GM21381 (cell line): ENCODE results near the gene KLHL12.
"Not testable (repeated sequence)": the region's sequence is repeated elsewhere in the genome, so short reads cannot be mapped to it uniquely, and the experiment has no call there.

Experiments
- ATAC-seq: cut with Tn5 transposase; IDR thresholded peaks from one replicate; pipeline ENCODE4 v1.9.1; 2021; ENCODE audit warnings: mild to moderate bottlenecking, moderate library complexity; ENCODE audit not compliant: unreplicated experiment

Gene KLHL12

DNA sequence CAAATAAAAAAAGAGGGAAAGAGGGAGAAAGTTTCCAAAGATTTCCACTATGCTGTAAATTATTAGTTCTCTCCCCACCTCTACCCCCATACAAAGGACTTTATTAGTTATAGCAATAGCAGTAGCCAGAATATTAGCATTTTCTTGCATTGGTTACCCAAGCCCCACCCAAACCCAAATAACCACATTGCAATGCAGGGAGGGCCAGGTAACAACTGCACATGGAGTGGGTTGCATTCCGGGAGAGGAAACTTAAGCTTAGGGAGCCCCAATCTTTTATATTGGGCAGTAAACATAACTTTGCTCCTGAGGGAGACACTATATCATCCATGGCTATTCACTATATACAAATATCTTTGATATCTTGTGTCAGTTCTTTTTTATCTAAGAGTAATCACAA is 25.1 kb upstream of the KLHL12 start:
- ATAC-seq = no peak

GRCh38 chr1:202951437-202951836 is 24.4 kb upstream of the KLHL12 start:
- ATAC-seq = no peak

DNA sequence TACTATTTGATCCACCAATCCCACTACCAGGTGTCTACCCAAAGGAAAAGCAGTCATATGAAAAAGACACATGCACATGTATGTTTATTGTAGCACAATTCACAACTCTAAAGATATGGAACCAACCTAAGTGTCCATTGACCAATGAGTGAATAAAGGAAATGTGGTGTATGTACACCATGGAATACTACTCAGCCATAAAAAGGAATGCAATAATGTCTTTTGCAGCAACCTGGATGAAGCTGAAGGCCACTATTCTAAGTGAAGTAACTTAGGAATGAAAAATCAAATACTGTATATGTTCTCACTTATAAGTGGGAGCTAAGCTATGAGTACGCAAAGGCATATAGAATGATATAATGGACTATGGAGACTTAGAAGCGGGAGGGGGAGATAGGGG is 18.4 kb upstream of the KLHL12 start:
- ATAC-seq = no peak

GRCh38 chr1:202944438-202944921 is 17.4 kb upstream of the KLHL12 start:
- ATAC-seq = no peak

DNA sequence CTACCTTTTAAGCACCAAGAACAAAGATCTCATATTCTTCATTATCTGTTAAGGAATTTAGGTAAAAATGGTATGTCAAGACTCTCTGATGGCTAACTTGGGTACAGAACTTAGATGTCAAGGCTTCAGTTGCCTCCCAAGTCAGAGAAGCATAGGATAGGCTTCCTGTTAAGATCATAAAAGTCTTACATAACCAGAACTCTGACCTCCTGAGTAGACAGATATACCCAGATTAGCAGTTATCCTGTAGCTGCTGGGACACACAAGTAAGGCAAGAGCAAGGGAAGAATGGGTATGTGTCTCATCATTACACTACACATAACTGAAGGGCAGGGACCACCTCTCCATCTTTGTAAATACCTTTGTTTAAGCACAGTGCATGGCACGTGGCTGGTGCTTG is 15.4 kb upstream of the KLHL12 start:
- no peak for ATAC-seq

DNA sequence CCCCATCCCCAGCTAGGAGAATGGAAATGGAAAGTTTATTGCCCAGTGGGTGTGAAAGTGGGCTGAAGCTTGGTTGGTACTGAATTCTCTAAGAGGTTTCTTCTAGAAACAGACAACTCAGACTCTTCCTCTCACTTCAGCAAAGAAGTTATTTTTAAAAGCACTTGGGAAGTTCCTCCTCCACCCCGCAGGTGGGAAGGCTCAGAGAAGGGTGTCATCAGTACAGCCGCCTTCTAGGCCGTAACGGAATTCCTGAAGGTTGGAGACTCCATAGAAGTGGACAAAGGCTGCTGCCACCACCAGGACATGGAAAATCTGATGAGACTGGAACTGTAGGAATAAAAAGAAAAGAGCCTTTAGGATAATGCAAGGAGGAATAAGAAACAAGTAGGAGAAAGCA is 14.3 kb upstream of the KLHL12 start:
- ATAC-seq = no peak

DNA sequence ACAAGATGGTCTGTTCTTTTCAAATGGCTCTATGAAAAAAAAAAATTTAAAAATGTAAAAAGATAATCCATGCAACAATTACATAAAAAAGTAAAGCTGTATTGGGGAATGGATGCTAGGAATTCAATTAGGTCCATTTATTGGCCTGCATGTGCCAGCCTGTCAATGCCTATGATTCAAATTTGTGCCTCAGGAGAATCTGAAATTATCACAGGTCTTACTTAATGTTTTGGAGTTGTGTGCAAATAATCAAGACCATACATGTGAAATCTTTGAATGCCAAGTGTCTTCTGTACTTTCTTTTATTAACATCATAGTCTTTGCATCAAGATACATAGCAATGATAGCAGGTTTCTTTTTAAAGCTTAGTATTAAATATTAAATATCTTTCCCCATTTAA is 13.5 kb upstream of the KLHL12 start:
- no peak for ATAC-seq

DNA sequence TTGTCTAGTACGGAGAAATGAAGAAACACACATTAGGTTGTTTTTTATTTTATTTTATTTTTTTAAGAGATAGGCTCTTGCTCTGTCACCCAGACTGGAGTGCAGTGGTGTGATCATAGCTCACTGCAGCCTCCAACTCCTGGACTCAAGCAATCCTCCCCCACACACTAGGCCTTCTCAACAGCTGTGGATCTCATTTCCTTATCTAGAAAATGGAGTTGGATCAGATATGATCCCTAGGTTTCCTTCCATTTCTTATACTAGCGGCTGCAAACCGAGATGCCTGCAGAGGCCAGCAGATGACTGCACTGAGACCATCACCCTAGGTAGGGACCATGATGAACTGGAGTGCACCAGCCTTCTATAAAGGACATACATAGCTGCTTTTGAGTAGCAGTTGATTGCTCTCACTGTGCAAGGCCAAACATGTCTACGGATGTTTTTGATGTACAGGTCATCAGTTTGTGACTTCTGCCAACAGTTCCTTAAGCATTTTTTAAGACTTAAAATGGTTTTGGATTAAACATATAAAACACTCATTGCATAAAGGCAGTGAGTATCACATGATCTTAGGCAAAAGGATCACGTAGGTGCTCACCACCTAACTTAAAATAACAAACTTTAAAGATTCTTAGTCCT is 11.4 kb upstream of the KLHL12 start:
- ATAC-seq = no peak

DNA sequence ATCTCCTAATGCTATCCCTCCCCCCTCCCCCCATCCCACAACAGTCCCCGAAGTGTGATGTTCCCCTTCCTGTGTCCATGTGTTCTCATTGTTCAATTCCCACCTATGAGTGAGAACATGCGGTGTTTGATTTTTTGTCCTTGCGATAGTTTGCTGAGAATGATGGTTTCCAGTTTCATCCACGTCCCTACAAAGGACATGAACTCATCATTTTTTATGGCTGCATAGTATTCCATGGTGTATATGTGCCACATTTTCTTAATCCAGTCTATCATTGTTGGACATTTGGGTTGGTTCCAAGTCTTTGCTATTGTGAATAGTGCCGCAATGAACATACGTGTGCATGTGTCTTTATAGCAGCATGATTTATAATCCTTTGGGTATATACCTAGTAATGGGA is 9.4 kb upstream of the KLHL12 start:
- ATAC-seq = not testable (repeated sequence)

DNA sequence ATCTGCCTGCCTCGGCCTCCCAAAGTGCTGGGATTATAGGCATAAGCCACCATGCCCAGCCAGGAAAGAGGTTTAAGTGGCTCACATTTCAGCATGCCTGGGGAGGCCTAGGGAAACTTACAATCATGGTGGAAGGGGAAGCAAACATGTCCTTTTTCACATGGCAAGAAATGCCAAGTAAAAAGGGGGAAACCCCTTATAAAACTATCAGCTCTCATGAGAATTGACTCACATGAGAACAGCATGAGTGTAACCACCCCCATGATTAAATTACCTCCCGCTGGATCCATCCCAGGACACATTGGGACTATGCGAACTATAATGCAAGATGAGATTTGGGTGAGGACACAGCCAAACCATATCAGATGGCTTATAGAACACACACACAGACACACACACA is 8.8 kb upstream of the KLHL12 start:
- ATAC-seq = no peak

- ATAC-seq = no peak
Measured at GRCh38 chr1:202934755-202935154, 7.7 kb upstream of the KLHL12 start.

DNA sequence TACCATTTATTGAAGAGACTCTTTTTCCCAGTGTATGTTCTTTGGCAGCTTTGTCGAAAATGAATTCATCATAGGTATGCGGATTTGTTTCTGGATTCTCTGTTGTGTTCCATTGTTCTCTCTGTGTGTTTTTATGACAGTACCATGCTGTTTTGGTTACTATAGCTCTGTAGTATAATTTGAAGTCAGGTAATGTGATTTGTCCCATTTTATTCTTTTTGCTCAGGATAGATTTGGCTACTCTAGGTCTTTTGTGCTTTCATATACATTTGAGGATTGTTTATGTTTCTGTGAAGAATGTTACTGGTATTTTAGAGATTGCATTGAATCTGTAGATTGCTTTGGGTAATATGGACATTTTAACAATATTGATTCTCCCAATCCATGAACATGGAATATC is 5.4 kb upstream of the KLHL12 start:
- no peak for ATAC-seq

DNA sequence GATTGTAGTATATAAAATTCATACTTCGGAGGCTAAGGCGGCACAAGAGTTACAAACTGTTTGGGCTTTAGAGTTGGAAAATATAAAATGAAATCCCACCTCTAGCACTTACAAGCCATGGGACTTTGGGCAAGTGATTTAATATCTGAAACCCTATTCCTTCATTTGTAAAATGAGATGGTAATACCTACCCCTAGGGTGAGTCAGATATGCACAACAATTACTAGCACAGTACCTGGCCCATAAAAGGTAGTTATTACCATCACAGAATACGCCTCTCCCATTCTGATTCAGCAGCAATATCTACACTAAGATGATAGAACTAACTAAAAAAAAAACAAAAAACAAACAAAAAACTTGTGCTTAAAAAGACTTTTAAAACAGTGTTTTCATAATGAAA is 3.5 kb downstream of the KLHL12 start:
- ATAC-seq = no peak

GRCh38 chr1:202919615-202920014 is 7.4 kb downstream of the KLHL12 start:
- ATAC-seq = no peak

DNA sequence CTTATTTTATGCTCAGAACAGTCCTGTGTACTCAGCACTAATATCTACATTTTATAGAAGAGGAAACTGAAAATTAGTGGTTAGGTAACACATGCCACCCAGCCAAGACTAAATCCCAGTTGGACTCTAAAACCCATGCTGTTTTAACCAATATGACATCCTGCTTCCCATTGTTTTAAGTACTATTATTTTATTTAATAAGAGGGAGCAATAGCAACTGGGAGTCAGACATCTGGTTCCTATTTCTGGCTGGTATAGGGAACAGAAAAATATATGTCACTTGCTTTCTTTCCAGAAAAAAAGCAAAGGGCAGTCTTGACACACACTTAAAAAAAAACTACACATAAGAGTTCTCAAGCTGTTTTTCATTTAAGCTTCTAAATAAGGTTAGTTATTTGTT is 11.9 kb downstream of the KLHL12 start:
- no peak for ATAC-seq

DNA sequence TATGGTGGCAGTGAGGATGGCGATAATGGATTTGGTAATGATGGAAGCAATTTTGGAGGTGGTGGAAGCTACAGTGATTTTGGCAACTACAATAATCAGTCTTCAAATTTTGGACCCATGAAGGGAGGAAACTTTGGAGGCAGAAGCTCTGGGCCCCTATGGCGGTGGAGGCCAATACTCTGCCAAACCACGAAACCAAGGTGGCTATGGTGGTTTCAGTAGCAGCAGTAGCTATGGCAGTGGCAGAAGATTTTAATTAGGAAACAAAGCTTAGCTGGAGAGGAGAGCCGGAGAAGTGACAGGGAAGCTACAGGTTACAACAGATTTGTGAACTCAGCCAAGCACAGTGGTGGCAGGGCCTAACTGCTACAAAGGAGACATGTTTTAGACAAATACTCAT is 14.6 kb downstream of the KLHL12 start:
- ATAC-seq = not testable (repeated sequence)

GRCh38 chr1:202909494-202909893 is 17.5 kb downstream of the KLHL12 start:
- ATAC-seq = no peak

- no peak for ATAC-seq
Measured at GRCh38 chr1:202908998-202909397, 18.0 kb downstream of the KLHL12 start.

GRCh38 chr1:202905331-202905730 is 21.7 kb downstream of the KLHL12 start:
- no peak for ATAC-seq

DNA sequence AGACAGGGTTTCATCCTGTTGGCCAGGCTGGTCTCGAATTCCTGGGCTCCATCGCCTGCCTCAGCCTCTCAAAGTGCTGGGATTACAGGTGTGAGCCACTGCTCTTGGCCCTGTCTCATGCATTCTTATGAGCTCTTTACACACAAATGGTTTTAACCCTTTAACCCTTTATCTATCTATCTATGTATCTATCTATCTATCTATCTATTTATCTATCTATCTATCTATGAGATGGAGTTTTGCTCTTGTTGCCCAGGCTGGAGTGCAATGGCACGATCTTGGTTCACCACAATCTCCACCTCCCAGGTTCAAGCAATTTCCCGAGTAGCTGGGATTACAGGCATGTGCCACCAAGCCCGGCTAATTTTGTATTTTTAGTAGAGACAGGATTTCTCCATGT is 23.2 kb downstream of the KLHL12 start:
- ATAC-seq = not testable (repeated sequence)

DNA sequence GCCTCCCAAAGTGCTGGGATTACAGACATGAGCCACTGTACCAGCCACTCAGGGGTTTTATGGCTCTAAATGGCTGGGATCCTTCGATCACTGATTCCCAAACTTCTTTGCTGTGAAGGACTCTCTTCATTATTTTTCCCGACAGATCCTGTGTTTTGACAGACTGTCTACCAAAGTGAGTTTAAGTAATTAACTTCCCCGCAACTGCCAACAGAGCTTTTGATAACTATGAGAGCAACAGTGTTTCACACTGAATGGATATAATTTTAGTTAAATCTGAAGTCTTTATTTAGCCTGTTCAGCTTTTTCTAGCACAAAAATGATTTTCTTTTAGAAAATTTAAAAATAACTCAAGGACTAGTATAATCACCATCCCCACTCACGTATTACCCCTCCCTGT is 25.5 kb downstream of the KLHL12 start:
- no peak for ATAC-seq

DNA sequence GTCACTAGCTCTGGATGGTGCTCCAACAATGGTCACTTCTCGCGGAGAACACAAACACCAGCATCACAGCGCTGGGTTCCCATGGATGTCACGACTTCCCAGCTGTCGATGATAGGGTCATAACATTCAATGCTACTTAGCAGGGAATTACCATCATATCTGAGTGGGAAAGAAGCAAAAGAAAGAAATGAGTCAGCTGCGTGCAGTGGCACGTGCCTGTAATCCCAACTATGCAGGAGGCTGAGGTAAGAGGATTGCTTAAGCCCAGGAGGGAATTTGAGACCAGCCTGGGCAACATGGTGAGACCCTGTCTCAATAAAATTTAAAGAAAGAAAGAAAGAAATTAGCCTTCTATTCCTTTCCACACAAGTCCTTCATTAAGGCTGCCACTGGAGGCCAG is 34.5 kb downstream of the KLHL12 start:
- no peak for ATAC-seq

DNA sequence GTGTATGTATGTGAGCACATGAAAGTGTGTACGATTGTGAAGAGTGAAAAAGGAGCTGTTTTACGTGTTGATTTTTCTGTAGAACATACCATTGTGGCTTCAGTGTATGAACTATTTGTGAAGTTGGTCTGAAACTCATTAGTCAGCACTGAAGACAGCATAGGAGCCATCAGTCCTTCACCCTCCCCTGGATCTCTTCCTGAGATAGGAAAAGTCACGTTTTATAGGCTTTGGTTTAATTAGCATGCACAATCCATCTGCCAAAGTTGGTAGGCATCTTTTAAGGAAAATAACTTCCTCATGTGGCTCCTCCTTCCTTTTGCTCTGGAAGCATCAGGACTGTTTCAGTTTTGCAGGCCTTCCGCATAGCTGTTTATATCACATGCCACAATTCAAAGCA is 36.6 kb downstream of the KLHL12 start:
- no peak for ATAC-seq
